Stimulated activated CD4-positive, alpha-beta T cell treated with anti-CD3 and anti-CD28 coated beads, Interleukin-2, amount 100 ng/mL, for 4 hours (primary cell): ENCODE results near the gene TSEN15.
"Not testable (repeated sequence)": the region's sequence is repeated elsewhere in the genome, so short reads cannot be mapped to it uniquely, and the experiment has no call there.

Source experiments
- DNase-seq: peaks from one replicate; pipeline ENCODE4 v3.0.0-alpha.2; 2020; ENCODE audit warnings: low read depth

TSEN15 gene

DNA sequence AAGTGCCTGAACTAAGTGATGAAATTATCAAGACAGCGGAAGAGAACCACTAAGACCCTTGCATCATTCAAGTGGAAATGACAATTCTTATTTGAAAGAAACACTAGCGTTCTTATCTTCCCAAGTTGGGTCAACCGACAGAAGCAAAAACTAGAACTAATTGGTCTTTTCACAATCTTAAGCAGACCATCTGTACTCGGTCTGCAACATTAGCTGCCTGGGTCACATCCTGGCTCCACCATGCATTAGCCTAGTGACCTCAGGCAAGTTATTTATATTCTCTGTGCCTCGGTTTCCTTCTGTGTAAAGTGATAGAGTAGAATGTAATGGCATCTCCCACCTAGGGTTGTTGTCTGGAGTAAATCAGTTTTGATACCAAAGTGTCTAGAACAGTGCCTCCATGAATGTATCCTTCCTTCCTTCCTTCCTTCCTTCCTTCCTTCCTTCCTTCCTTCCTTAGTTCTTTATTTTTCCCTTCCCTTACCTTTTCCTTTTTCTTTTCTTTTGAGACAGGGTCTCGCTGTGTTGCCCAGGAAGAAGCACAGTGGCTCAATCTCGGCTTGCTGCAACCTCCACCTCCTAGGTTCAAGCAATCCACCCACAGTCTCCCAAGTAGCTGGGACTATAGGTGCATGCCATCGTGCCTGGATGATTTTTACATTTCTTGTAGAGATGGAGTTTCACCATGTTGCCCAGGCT lies 20.0 kb upstream of the TSEN15 start:
- no peak for DNase-seq

GRCh38 chr1:184032306-184032929 lies 19.1 kb upstream of the TSEN15 start:
- no peak for DNase-seq

DNA sequence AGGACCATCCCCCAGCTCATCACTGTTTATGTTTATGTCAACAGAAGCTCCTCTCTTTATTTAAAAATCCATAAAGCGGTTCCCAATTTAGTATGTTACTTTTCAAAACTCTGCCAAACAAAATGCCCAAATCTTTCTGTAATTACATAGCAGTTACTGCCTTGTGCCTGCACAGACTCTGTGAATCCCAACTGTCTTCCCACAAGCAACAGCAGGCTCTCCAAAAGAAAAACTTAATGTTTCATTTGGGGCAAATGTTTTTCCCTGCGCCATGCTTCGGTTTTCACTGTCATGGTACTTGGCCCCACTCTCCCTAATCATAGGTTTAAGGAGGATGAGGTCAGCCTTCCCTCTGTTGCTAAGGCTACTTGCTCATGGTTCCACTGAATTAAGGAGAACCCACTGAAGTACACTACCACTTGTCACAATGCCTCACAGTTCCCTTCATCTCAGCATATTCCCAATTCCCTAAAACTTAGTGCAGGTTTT lies 18.6 kb upstream of the TSEN15 start:
- DNase-seq = no peak

DNA sequence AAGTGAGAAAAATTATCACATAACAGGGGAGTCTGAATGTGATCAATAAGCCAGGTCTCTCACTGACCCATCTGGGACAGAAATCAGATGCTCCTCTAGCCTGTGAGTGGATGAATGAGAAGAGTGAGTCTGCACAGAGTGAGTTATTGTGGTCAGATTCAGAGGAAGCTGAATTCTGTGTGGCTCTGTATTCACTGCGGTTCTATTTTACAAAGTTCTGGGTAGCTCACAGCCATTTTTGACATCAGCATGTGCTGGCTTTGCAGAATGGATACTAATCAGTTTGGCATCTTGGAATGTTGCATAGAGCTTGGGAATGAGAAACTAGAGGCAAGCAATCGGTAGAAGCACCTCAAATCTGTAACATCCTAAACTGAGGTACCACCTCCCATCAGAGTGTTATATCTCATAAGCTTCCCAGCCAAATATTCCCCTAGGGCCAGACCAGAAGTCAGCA lies 17.8 kb upstream of the TSEN15 start:
- DNase-seq = no peak

DNA sequence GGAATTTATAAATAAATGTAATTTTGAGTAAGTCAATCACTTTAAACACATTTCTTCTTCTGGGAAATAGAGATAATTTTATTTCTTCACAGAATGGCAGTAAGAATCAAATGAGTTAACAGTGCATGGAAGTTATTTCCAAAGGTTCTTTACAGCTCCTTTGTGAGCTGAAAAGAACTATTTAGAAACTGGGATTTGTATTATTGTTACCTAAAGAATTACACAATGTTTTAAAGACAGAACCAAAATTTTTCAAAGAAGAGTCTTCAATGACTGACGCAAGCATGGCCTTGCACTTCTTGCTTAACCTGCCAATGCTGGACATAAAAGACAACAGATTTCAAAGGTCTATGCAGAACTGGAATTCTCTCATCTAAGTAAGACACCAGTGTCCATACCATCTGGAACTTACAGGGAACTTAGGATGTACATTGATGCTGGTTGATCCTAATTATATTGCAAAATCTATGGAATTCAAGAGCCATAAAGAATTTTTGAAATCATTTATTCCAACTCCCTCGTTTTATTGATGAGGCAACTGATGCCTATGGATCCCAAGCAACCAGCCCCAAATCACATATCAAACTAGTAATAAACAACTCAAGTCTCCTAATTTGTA lies 16.7 kb upstream of the TSEN15 start:
- no peak for DNase-seq

- DNase-seq = no peak
Measured at GRCh38 chr1:184035719-184036516, 15.6 kb upstream of the TSEN15 start.

GRCh38 chr1:184036517-184036949 lies 15.0 kb upstream of the TSEN15 start:
- no peak for DNase-seq

- no peak for DNase-seq
Measured at GRCh38 chr1:184037849-184038591, 13.5 kb upstream of the TSEN15 start.

GRCh38 chr1:184039126-184039525 lies 12.4 kb upstream of the TSEN15 start:
- no peak for DNase-seq

- no peak for DNase-seq
Measured at GRCh38 chr1:184041731-184042130, 9.8 kb upstream of the TSEN15 start.

DNA sequence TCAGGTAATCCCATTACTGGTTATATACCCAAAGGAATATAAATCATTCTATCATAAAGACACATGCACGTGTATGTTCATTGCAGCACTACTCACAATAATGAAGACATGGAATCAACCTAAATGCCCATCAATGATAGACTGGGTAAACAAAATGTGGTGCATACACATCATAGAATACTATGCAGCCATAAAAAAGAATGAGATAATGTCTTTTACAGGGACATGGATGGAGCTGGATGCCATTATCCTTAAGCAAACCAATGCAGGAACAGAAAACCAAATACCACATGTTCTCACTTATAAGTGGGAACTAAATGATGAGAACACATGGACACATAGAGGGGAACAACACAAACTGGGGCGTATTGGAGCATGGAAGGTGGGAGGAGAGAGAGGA lies 8.2 kb upstream of the TSEN15 start:
- DNase-seq = not testable (repeated sequence)

DNA sequence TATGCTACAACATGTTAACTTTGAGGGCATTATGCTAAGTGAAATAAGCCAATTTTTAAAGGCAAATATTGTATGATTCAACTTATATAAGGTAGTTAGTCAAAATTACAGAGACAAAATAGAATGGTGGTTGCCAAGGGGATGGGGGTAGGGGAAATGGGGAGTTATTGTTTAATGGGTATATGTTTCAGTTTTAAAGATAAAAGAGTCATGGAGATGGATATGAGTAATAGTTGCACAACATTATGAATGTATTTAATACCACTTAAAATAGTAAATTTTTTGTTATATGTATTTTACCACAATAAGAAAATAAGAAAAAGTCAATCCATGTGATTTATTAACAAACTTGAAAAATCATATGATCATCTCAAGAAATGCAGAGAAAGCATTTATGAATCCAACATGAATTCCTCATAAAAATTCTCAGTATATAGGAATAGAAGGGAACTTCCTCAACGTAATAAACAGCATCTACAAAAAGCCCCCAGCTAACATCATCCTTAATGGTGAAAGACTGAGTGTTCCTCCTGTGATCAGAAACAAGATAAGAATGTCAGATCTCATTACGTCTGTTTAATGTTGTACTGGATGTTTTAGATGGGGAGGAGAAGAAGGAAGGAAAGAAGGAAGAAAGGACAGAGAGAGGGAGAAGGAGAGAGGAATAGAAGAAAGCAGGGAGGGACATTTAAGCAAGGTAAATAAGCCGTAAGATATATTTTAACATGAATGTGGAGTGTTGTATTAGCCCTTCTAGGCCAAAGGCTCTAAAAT lies 6.7 kb upstream of the TSEN15 start:
- DNase-seq = no peak

- DNase-seq = not testable (repeated sequence)
Measured at GRCh38 chr1:184047541-184047940, 4.0 kb upstream of the TSEN15 start.

DNA sequence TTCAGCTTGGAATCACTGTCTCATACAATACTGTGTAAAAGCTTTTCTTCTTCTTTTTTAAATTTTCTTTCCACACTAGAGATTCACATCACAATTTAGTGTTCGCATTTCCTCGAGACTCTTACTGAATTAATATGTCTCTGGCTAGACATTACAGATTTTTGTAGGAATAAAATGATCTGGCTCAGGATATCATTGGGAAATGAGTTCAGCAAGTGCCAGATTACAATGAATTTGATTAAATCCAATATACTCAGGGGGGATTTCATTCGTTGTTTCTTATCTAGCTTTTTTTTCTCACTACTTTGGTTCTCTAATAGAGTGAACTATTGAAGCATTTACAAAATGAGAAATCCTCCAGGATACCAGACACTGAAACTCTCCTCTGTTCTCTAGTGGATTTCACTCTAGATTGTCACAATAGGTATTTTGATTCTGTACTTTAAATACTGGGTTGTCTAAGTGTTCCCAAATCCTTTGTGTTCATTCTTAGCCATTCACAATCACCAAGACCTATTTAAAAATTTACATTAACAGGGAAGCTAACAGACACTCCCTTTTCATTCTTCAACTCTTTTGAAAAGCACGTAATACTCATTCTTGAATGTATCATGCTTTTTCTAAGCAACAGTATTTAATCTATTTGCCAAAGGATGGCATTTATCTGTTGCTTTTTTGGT lies 2.8 kb upstream of the TSEN15 start:
- no peak for DNase-seq

DNA sequence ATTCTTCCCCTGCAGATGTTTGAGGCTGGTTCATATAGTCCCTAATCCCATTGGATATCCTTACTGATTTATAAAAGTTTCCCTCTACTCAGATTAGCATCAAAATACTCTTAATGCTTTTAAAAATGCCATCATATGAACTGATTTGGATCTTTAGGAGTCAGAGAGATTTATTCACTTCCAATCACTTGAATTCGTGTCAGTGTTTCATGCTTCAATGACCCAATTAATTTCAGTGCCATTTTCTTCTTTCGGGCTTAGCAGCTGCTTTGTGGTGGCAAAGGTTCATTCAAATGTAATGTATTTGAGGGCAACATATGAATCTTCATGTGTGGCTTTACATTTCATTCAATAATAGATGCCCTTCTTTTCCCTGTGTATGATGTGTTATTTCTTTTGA lies 2.2 kb upstream of the TSEN15 start:
- no peak for DNase-seq

GRCh38 chr1:184049836-184050468 lies 1.6 kb upstream of the TSEN15 start:
- no peak for DNase-seq

GRCh38 chr1:184050636-184051035 lies 894 bp upstream of the TSEN15 start:
- DNase-seq = no peak

DNA sequence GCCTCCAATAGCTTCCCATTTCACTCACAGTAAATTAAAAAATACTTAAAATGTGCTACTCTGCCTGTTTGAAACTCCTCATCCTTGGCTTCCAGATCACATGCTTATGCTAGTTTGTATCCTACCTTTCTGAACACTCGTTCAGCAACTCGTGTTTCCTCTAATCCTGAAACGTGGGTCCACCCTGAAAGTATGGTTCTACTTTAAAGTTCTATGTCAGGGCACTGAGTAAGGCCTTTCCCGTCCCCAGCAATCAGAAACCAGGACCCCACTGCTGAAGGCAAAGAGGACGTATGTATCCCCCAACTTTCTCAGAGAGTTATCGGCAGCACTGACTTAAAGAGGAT lies 419 bp upstream of the TSEN15 start:
- DNase-seq = no peak

GRCh38 chr1:184052194-184052559 lies 647 bp downstream of the TSEN15 start:
- DNase-seq = no peak

- no peak for DNase-seq
Measured at GRCh38 chr1:184052750-184053149, 1.2 kb downstream of the TSEN15 start.
